HG03442 (cell line): ENCODE data around the gene CCDC40.
"Not testable (repeated sequence)": the region's sequence is repeated elsewhere in the genome, so short reads cannot be mapped to it uniquely, and the experiment has no call there.

Source experiments
- ATAC-seq: cut with Tn5 transposase; IDR thresholded peaks from one replicate; pipeline ENCODE4 v1.9.1; 2021; ENCODE audit warnings: mild to moderate bottlenecking, moderate library complexity; ENCODE audit not compliant: unreplicated experiment

CCDC40 gene

GRCh38 chr17:80035937-80036714, at the start of gene CCDC40:
Gene CCDC40 (plus strand): TSS chr17:80036642. CDS start chr17:80036663, 21 bp downstream.
- ATAC-seq = no peak

- ATAC-seq = no peak
These were observed 49.1 kb upstream of the CCDC40 start for GRCh38 chr17:79987187-79987934.

GRCh38 chr17:79987935-79988184, 48.6 kb upstream of the CCDC40 start:
- no peak for ATAC-seq

GRCh38 chr17:79988185-79988971, 48.1 kb upstream of the CCDC40 start:
- no peak for ATAC-seq

- no peak for ATAC-seq
These were observed 47.2 kb upstream of the CCDC40 start for GRCh38 chr17:79989106-79989835.

GRCh38 chr17:79990051-79990592, 46.3 kb upstream of the CCDC40 start:
- no peak for ATAC-seq

- ATAC-seq = no peak
These were observed 45.7 kb upstream of the CCDC40 start for GRCh38 chr17:79990704-79991103.

- ATAC-seq = no peak
These were observed 45.1 kb upstream of the CCDC40 start for GRCh38 chr17:79991140-79991923.

- no peak for ATAC-seq
These were observed 44.4 kb upstream of the CCDC40 start for GRCh38 chr17:79991924-79992648.

- no peak for ATAC-seq
These were observed 43.6 kb upstream of the CCDC40 start for GRCh38 chr17:79992649-79993389.

- ATAC-seq = no peak
These were observed 42.8 kb upstream of the CCDC40 start for GRCh38 chr17:79993390-79994227.

- ATAC-seq = not testable (repeated sequence)
These were observed 42.2 kb upstream of the CCDC40 start for GRCh38 chr17:79994228-79994569.

GRCh38 chr17:79994602-79995001, 41.8 kb upstream of the CCDC40 start:
- no peak for ATAC-seq

- no peak for ATAC-seq
These were observed 40.7 kb upstream of the CCDC40 start for GRCh38 chr17:79995696-79996095.

- ATAC-seq = no peak
These were observed 40.2 kb upstream of the CCDC40 start for GRCh38 chr17:79996291-79996690.

- ATAC-seq = no peak
These were observed 39.3 kb upstream of the CCDC40 start for GRCh38 chr17:79997011-79997660.

- ATAC-seq = no peak
These were observed 36.3 kb upstream of the CCDC40 start for GRCh38 chr17:80000136-80000535.
